Spinal cord (tissue), 10 donors: ENCODE measurements around the gene PDE6C. TPM values are rescaled to one million over a fixed set of nuclear protein-coding genes. Genes with fewer than 3 reads are reported as not detected.
"Not testable (repeated sequence)": the region's sequence is repeated elsewhere in the genome, so short reads cannot be mapped to it uniquely, and the experiment has no call there.

Experiments used
- DNase-seq, 6 donors: peaks; one replicate each; pipeline versions ENCODE4 v3.0.0 to v3.0.0-alpha.2; 2013 to 2015; ENCODE audit warnings: low spot score in 6 of 6, low read depth in 4 of 6
- H3K27ac ChIP-seq: one replicate; pipeline ENCODE4 v1.5.1; 2013; ENCODE audit warnings: low read depth, low read length, control low read depth
- H3K27me3 ChIP-seq: one replicate; pipeline ENCODE4 v1.6.1; 2013; ENCODE audit warnings: low read length; ENCODE audit not compliant: control insufficient read depth, insufficient read depth
- H3K36me3 ChIP-seq: one replicate; pipeline ENCODE4 v1.6.1; 2013; ENCODE audit warnings: low read length; ENCODE audit not compliant: control insufficient read depth, insufficient read depth
- H3K4me1 ChIP-seq: one replicate; pipeline ENCODE4 v1.6.1; 2013; ENCODE audit warnings: low read length; ENCODE audit not compliant: control insufficient read depth, insufficient read depth
- H3K4me3 ChIP-seq: one replicate; pipeline ENCODE4 v1.5.1; 2013; ENCODE audit warnings: low read depth, low read length, control low read depth
- H3K9me3 ChIP-seq: one replicate; pipeline ENCODE4 v1.6.1; 2013; ENCODE audit warnings: low read length; ENCODE audit not compliant: control insufficient read depth, insufficient read depth
- WGBS: methylation state at CpG from one replicate; pipeline ENCODE4 v1.1.5; 2013; ENCODE audit warnings: missing lambda C conversion rate; ENCODE audit not compliant: insufficient coverage; 5-methylcytosine and 5-hydroxymethylcytosine counted together
- polyA plus RNA-seq, 2 donors: library from polyadenylated mRNA; unstranded; fragments of 120-200 nt; gene quantifications; one replicate each; pipeline ENCODE4 v1.2.1, GENCODE V29; 2013; ENCODE audit not compliant: insufficient read length in 2 of 2
- total RNA-seq, 2 donors: library from RNA; depleted of rRNA in 1 of 2; stranded (reverse); fragments of 120-200 nt in 1 of 2; fragments of >200 nt in 1 of 2; gene quantifications; one replicate each; pipeline versions ENCODE4 v1.2.3 to v1.2.4, GENCODE V29; 2013 to 2014
- donor health status: healthy.

Gene PDE6C
- total and polyA plus RNA-seq, 4 donors = 0.82 to 3.5 TPM; not detected in 2

- DNase-seq = peak in 4 of 6 donors; percentile 11 to 87 (median 52)
- H3K9me3 ChIP-seq = no peaks in the 10 kb centered on the region
- WGBS = no CpG with 5 or more reads among the region's 4 CpGs
- no peak overlapping the region for H3K4me3 ChIP-seq
- H3K36me3 ChIP-seq = peaks cover 6% of the 10 kb centered on the region
- H3K27me3 ChIP-seq = no peaks in the 10 kb centered on the region
- no peak overlapping the region for H3K27ac ChIP-seq
- H3K4me1 ChIP-seq = no peaks in the 10 kb centered on the region
Measured at GRCh38 chr10:93680412-93681047, 68.2 kb downstream of the PDE6C start.

GRCh38 chr10:93687737-93688136, 75.4 kb downstream of the PDE6C start:
- Histone ChIP-seq H3K4me1 (no peaks in the 10 kb centered on the region), H3K9me3 (no peaks in the 10 kb centered on the region), H3K27ac (no peak overlapping the region), H3K36me3 (peaks cover 6% of the 10 kb centered on the region), H3K4me3 (no peak overlapping the region), H3K27me3 (no peaks in the 10 kb centered on the region)
- DNase-seq = no peak

- no peaks in the 10 kb centered on the region for H3K4me1 ChIP-seq
- no peak overlapping the region for H3K4me3 ChIP-seq
- no peak overlapping the region for H3K27ac ChIP-seq
- DNase-seq = peak in 2 of 6 donors; percentile 25 to 58
- no peaks in the 10 kb centered on the region for H3K9me3 ChIP-seq
- 67% methylated on average over 1 of the region's 2 CpGs for WGBS
- H3K36me3 ChIP-seq = peaks cover 6% of the 10 kb centered on the region
- no peaks in the 10 kb centered on the region for H3K27me3 ChIP-seq
Measured at GRCh38 chr10:93695740-93696139, 83.4 kb downstream of the PDE6C start.

GRCh38 chr10:93696582-93696981, 84.2 kb downstream of the PDE6C start:
- not testable (repeated sequence) for H3K9me3 ChIP-seq, H3K4me1 ChIP-seq, H3K27ac ChIP-seq, DNase-seq, H3K4me3 ChIP-seq, H3K27me3 ChIP-seq, H3K36me3 ChIP-seq
- WGBS = no CpG with 5 or more reads among the region's 2 CpGs

GRCh38 chr10:93697207-93697606, 84.9 kb downstream of the PDE6C start:
- Histone ChIP-seq H3K27me3 (no peaks in the 10 kb centered on the region), H3K36me3 (peaks cover 6% of the 10 kb centered on the region), H3K4me3 (no peak overlapping the region), H3K27ac (no peak overlapping the region), H3K4me1 (no peaks in the 10 kb centered on the region), H3K9me3 (no peaks in the 10 kb centered on the region)
- DNase-seq = no peak
- no CpG with 5 or more reads among the region's 2 CpGs for WGBS

- no peaks in the 10 kb centered on the region for H3K27me3 ChIP-seq
- no peaks in the 10 kb centered on the region for H3K9me3 ChIP-seq
- H3K36me3 ChIP-seq = peaks cover 3% of the 10 kb centered on the region
- H3K27ac ChIP-seq = peak overlapping the region; percentile 98
- no peaks in the 10 kb centered on the region for H3K4me1 ChIP-seq
- WGBS = 0% methylated on average over 8 of the region's 9 CpGs
- peak overlapping the region; percentile 93 for H3K4me3 ChIP-seq
- peak in 2 of 6 donors; percentile 13 to 35 for DNase-seq
Measured at GRCh38 chr10:93701866-93702209, 89.5 kb downstream of the PDE6C start.

- no peaks in the 10 kb centered on the region for H3K27me3 ChIP-seq
- under 1% methylated on average over 52 of the region's 52 CpGs for WGBS
- H3K9me3 ChIP-seq = no peaks in the 10 kb centered on the region
- DNase-seq = peak; percentile 91 to 98 (median 93)
- no peaks in the 10 kb centered on the region for H3K4me1 ChIP-seq
- peak within 1 kb of the TSS; percentile 98 for H3K27ac ChIP-seq
- H3K36me3 ChIP-seq = no peaks in the 10 kb centered on the region
- peak within 1 kb of the TSS; percentile 93 for H3K4me3 ChIP-seq
Measured at GRCh38 chr10:93702210-93703001, 90.1 kb downstream of the PDE6C start, which contains the start of gene FRA10AC1. FRA10AC1 (minus strand) TSS chr10:93702592; CDS start chr10:93700106, 2,486 bp downstream.

- peak overlapping the region; percentile 93 for H3K4me3 ChIP-seq
- 0% methylated on average over 5 of the region's 12 CpGs for WGBS
Measured at GRCh38 chr10:93703066-93703465, 90.7 kb downstream of the PDE6C start.

GRCh38 chr10:93703841-93704240, 91.5 kb downstream of the PDE6C start:
- Histone ChIP-seq H3K4me3 (no peak overlapping the region), H3K9me3 (no peaks in the 10 kb centered on the region), H3K36me3 (no peaks in the 10 kb centered on the region), H3K27ac (no peak overlapping the region), H3K27me3 (no peaks in the 10 kb centered on the region), H3K4me1 (no peaks in the 10 kb centered on the region)
- peak in 1 of 6 donors; percentile 18 for DNase-seq
- no CpG with 5 or more reads among the region's 1 CpG for WGBS

More at GRCh38 chr10:93703066-93703465, 90.7 kb downstream of the PDE6C start:
- no peaks in the 10 kb centered on the region for H3K4me1 ChIP-seq
- H3K36me3 ChIP-seq = no peaks in the 10 kb centered on the region
- no peaks in the 10 kb centered on the region for H3K9me3 ChIP-seq
- H3K27me3 ChIP-seq = no peaks in the 10 kb centered on the region
- H3K27ac ChIP-seq = peak overlapping the region; percentile 98
- DNase-seq = peak in 4 of 6 donors; percentile 33 to 83 (median 38)

GRCh38 chr10:93704451-93704850, 92.1 kb downstream of the PDE6C start:
- DNase-seq = no peak
- 100% methylated on average over 2 of the region's 5 CpGs for WGBS
- Histone ChIP-seq H3K4me1 (no peaks in the 10 kb centered on the region), H3K27me3 (no peaks in the 10 kb centered on the region), H3K36me3 (no peaks in the 10 kb centered on the region), H3K4me3 (no peak overlapping the region), H3K9me3 (no peaks in the 10 kb centered on the region), H3K27ac (no peak overlapping the region)
